GM13976 (cell line): ENCODE measurements around the gene STPG1.

Source experiments
- DNase-seq: peaks from one replicate; pipeline ENCODE4 v3.0.0; 2012; ENCODE audit warnings: low spot score
- CTCF ChIP-seq: IDR thresholded peaks from 2 replicates; pipeline ENCODE4 v1.5.1; 2012; ENCODE audit warnings: borderline replicate concordance, mild to moderate bottlenecking; ENCODE audit not compliant: insufficient read depth; ENCODE audit errors: extremely low read depth, missing control alignments, control extremely low read depth
- in situ Hi-C: fragments of 300-500 bp; cut with MboI; formaldehyde crosslinking; loops from one replicate; pipeline ENCODE4 v1.12.0; 2022; ENCODE audit warnings: low sequenced_read_pairs, mixed read lengths, inconsistent platforms; ENCODE audit not compliant: unreplicated experiment

Gene STPG1

GRCh38 chr1:24380508-24380907 is 33.1 kb downstream of the STPG1 start:
- DNase-seq = no peak
- no peak for TF ChIP-seq CTCF
- in situ Hi-C loops = no loop called here

- in situ Hi-C loops = no loop called here
- no peak for DNase-seq
Measured at GRCh38 chr1:24379733-24380315, 33.8 kb downstream of the STPG1 start.

GRCh38 chr1:24374891-24375786 is 38.4 kb downstream of the STPG1 start:
- TF ChIP-seq CTCF = no peak
- DNase-seq = no peak
- in situ Hi-C loops = no loop called here

More at GRCh38 chr1:24379733-24380315, 33.8 kb downstream of the STPG1 start:
- no peak for TF ChIP-seq CTCF

- in situ Hi-C loops = no loop called here
- no peak for TF ChIP-seq CTCF
- no peak for DNase-seq
Measured at GRCh38 chr1:24373710-24374109, 39.9 kb downstream of the STPG1 start.

- no peak for TF ChIP-seq CTCF
- in situ Hi-C loops = no loop called here
- peak; percentile 70 for DNase-seq
Measured at GRCh38 chr1:24373044-24373443, 40.5 kb downstream of the STPG1 start.

GRCh38 chr1:24369801-24370200 is 43.8 kb downstream of the STPG1 start:
- TF ChIP-seq CTCF = no peak
- no peak for DNase-seq
- in situ Hi-C loops = no loop called here

- no peak for DNase-seq
- in situ Hi-C loops = no loop called here
- TF ChIP-seq CTCF = no peak
Measured at GRCh38 chr1:24369199-24369598, 44.4 kb downstream of the STPG1 start.
